IPS-18c (cell line): ENCODE results near the gene DCLK2.

Source experiments
- H3K4me3 ChIP-seq: 2 replicates; pipeline ENCODE4 v1.7.0; 2013; ENCODE audit warnings: low read depth, mild to moderate bottlenecking, low read length, moderate library complexity; ENCODE audit not compliant: insufficient read depth
- H3K9me3 ChIP-seq: one replicate; pipeline ENCODE4 v1.6.1; 2013; ENCODE audit warnings: mild to moderate bottlenecking, low read length, moderate library complexity; ENCODE audit not compliant: control insufficient read depth, insufficient read depth

DCLK2 gene

DNA sequence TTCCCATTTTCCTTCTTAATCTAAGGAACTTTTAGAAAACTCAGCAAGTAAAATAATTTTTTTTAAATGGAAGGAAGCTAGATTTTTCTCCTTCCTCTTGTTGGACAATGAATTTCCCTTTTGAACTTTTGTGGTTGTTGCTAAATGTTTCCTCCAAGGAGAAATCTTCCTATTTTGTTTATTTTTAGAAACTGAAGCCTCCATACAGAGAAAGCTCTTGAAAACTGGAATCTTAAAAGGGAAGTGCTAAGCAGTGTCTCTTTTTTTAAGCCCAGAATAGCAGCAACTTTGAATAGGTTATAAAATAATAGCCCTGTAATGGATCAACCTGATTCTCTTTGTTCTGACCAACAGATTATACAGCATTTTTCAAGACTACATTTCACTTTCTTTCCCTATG, 15.1 kb upstream of the DCLK2 start:
- H3K4me3 ChIP-seq, result no peak overlapping the region
- H3K9me3 ChIP-seq, result no peaks in the 10 kb centered on the region

DNA sequence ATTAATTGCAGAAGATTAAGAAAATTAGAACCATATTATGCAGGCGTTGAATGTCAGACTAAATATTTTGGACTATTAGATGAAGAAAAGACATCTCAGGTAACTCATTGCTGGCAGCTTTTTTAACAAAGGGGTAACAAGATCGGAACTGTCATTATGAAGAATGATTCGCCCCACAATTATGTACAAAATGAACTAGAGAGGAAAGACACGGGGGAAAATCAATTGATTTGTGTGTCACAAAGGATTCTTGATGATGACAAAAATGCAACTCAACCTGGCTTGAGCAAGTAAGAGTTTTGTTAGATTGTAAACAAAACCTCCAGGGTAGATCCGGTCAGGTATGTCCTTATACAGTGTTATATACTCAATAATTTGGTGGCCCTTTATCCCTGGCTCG, 12.5 kb upstream of the DCLK2 start:
- no peaks in the 10 kb centered on the region for H3K9me3 ChIP-seq
- no peak overlapping the region for H3K4me3 ChIP-seq

DNA sequence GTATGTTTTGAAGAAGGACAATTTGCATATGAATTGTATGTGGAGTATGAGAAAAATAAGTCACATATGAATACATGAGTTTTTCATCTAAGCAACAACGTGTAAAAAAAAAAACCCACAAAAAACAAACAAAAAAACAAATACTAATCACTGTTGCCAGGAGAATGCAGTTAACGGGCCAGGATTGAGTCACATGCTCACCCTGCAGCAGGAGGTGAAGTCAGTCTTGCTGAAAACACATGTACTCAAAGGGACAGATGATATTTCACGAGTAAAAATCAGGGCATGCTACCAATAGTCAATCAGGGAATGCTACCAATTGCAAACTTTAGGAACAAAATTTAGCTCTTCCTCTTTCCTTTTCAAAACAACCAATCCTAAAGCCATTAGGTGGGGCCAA, 10.4 kb upstream of the DCLK2 start:
- Histone ChIP-seq H3K9me3 (no peaks in the 10 kb centered on the region), H3K4me3 (no peak overlapping the region)

DNA sequence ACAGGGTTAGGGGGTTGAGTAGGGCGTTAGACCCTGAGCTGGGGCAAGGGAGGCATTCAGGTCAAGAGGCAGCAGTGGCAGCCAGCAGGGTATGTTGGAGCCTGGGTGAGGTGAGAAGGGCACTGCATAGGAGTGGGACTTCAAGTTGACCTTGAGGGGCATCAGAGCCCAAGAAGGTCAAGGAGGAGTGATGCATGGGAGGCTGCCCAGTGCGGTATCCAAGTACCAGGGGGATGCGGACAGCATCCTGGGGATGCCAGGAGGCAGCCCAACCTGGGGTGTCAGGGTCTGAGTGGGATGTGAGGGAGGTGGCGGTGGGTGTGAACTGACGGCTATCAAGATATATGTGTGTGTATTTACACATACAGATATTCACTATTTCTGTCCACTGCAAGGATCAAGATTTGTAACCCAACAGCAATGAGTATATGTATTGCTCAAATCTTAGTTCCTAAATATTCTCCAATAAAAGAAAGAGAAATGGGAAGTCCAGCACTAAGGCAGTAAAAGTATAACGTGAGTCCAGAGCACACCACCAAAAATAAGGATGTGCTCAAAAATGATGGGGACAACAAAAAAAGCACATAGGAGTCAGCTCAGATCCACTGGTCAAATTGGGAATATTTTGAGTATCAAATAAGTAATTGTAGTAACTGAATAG, 9.8 kb upstream of the DCLK2 start:
- H3K9me3 ChIP-seq, result no peaks in the 10 kb centered on the region
- no peak overlapping the region for H3K4me3 ChIP-seq

DNA sequence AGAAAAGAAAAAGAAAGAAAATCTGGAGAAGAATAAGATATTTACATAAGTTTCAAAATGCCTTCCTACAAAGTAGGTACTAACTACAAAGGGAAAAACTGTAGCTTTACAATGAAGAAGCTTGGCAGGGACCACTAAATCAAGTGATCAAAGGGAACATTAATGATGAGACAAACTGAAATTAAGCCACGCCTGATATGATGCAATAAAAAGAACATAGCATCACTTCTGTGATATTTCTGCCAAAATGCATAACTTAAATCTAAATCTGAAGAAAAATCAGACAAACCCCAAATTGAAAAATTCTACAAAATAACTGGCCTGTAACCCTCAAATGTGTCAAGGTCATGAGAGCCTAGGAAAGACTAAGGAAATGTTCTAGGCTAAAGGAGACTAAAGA, 8.9 kb upstream of the DCLK2 start:
- Histone ChIP-seq H3K9me3 (no peaks in the 10 kb centered on the region), H3K4me3 (no peak overlapping the region)

DNA sequence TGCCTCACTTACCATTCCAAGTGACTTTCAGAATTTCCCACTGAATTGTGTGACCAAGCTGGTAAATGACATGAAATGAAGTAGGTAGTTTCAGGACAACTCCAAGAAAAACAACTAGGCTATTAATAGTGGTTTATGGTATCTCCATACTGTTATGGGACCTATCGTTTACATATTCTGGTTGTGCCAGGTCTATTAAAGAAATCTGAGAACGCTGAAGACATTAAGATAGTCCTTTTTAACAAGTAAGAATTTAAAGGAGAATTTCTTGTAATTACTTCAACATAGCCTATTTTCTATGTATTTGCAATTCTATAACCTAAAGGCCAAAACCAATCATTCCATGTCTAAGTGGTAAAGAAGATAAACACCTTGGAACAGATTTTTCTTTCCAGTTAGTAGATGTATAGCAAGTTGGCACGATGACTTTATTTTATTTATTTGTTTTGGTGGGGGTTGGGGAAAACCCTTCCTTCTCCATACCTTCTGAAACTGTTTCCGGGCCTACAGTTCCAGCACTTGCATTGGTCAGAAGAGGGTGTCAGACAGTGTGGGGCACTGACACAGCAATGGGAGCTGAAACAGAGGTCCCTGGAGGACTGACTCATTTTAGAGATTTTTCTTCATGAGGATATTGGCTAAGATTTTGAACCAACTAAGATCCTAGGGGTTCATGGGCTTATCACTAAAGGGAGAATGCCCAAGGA, 7.6 kb upstream of the DCLK2 start:
- no peaks in the 10 kb centered on the region for H3K9me3 ChIP-seq
- no peak overlapping the region for H3K4me3 ChIP-seq

DNA sequence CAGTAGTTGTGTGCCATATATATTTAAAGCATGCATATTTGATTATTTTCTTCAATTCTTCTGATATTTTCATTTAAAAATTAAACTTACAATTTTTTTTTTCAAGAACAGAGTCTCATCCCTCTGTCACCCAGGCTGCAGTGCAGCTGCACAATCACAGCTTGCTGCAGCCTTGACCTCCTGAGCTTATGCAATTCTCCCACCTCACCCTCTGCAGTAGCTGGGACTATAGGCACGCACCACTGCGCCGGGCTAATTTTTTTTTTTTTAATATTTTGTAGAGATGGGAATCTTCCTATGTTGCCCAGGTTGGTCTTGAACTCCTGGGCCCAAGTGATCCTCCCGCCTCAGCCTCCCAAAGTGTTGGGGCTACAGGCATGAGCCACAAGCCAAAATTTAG, 5.8 kb upstream of the DCLK2 start:
- no peak overlapping the region for H3K4me3 ChIP-seq
- no peaks in the 10 kb centered on the region for H3K9me3 ChIP-seq

DNA sequence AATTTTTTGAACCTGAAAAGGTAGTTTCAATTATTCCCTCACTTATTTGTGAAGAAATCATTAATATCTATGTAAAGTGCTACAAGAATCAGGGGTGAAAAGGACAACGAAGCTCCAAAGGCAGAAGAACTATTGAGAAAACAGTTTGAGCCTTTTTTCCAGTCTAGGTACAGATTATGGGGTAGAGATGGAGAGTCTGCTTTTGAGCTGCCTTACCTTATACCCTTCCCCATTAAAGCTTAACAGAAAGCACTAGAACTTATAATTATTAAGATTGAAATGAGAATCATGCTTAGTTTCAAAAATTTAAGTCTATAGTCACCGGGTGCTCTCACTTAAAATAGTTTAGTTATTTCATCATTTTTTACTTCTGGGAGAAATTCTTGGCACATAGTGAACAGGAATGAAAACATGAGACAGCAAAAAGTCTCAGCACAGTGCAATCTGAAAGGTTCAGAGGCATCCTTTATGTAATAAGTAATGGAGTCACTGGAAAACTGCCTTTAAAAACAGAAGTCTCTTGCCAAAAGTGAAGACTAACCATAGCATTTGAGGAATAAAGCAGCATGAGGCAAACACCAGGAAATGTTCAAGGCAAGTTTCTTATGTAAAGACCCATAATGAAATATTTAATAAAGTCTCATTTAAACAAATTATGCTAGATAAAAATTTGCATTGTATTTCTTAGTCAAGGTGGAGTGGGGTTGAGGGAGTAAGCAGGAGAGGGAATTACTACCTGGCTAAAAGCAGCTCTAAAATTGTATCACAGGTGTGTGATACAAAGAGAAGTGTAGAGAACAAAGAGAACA, 5.1 kb upstream of the DCLK2 start:
- Histone ChIP-seq H3K4me3 (no peak overlapping the region), H3K9me3 (no peaks in the 10 kb centered on the region)

DNA sequence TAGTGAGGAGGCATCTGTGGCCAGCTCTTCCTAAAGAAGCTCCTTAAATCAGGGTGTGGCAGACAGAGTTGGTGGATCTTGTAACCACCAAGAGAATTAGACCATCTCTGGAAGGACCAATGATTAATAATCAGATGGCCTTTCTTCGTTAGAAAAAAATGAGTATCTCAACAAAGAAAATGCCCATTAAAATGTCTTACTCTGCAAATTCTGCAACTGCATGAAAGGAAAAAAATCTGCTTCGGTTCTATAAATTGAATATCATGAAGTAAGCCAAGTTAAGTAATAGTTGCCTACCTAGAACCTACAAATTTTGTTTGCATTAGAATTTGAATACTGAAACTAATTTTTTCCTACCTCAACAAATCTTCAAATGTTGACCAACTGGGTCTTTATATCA, 4.2 kb upstream of the DCLK2 start:
- H3K9me3 ChIP-seq, result no peaks in the 10 kb centered on the region
- H3K4me3 ChIP-seq, result no peak overlapping the region

DNA sequence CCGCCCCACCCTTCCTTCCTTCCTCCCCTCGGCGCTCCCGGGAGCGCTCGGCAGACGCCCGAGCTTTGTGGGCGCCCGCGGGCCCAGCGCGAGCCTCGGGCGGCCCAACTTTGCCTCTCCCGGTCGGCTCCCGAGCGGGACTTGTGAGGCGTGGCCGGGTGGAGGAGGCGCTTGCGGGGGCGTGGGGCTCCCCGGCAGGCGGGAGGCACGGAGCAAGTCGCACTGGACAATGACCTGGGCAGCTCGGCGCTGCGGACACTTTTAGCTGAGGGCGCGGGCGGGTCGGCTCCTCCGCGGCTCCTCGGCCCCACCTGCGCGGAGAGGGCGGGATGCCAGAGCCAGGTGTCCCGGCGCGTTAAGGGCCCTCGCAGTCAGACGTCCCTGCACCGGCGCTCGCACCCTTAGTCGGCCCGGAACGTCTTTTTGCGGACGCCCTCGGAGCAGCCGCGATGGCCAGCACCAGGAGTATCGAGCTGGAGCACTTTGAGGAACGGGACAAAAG, 385 bp downstream of the DCLK2 start:
- H3K9me3 ChIP-seq, result no peaks in the 10 kb centered on the region
- peak overlapping the region; percentile 70 for H3K4me3 ChIP-seq

DNA sequence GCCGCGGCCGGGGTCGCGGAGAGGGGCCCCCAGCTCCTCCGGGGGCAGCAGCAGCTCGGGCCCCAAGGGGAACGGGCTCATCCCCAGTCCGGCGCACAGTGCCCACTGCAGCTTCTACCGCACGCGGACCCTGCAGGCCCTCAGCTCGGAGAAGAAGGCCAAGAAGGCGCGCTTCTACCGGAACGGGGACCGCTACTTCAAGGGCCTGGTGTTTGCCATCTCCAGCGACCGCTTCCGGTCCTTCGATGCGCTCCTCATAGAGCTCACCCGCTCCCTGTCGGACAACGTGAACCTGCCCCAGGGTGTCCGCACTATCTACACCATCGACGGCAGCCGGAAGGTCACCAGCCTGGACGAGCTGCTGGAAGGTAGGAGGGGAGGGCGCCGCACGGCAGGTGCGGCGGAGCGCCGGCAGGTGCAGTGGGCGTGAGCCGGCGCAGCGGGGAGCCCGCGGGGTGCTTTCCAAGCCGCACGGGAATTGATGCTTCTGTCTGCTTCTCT, 886 bp downstream of the DCLK2 start:
- peak overlapping the region; percentile 70 for H3K4me3 ChIP-seq
- no peaks in the 10 kb centered on the region for H3K9me3 ChIP-seq

DNA sequence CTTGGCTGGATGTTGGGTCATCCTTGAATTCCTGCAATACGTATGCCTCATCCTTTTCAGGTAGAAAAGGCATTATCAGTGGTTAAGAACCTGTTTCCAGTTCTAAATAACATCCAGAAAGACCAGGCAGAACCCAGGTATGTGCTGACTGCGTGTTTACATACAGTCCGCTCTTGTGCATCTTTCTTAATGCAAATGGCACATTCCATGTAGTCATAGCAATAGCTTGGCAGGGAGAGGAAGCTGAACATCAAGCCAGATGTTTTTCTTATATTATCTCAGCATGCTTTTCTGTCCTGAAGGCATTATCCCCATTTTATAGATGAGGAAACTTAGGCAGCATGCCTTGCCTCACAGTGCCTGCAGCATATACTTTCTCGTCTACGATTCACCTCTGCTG, 2.1 kb downstream of the DCLK2 start:
- no peaks in the 10 kb centered on the region for H3K9me3 ChIP-seq
- no peak overlapping the region for H3K4me3 ChIP-seq

DNA sequence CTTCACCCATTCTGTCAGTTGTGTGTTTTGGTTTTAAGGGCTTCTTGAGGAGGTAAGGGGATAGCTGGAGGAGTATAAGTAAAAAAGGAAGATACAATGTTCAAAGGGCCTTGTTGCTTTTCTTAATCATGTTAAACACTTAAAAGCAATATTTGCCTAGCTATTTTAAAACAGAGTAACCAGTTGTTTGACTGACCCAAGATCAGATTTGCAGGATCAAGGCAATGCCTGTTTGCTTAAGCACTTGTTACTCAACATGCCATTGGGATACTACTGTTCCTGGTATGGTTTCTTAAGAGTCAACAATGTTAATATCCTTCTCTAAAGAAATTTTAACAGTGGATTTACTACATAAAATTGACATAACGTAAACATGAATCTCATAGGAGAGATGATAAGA, 2.6 kb downstream of the DCLK2 start:
- no peak overlapping the region for H3K4me3 ChIP-seq

DNA sequence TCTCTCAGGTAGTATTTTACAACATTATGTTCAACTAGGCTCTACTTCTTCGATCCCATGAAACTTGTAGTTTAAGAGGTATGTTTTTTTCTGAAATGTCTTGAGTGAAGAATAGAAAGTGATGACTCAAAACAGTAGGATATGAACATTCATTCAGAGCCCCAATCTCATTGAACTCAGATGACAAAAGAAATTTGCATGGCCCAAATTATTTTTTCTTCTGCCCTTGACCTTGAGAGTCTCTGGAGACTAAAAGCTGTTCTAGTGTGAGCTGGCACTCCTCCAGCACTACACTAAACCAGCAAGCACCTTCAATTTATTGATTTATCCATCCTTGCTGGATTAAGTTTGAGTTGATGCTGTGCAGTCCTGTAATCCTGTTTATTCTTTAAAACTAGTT, 4.0 kb downstream of the DCLK2 start:
- Histone ChIP-seq H3K4me3 (no peak overlapping the region), H3K9me3 (no peaks in the 10 kb centered on the region)

More for the DNA sequence above, 2.6 kb downstream of the DCLK2 start:
- H3K9me3 ChIP-seq, result no peaks in the 10 kb centered on the region

DNA sequence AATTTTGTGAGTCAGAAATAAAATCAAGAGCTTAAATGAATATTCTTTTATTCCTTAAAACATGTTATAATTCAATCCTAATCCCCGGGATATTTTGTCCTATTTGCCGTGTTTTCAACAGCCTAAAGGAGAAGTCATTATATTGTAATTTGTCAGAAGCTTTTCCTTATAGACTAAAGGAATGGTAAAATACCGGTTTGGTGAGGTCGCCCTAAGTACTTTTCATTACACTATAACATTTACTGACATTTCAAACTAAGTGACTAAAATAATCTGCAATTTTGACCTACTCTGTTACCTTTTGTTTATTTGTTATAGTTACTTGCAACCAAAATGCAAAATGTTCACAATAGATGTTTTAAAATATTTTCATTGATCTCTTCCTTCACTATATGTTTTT, 8.8 kb downstream of the DCLK2 start:
- H3K9me3 ChIP-seq, result no peaks in the 10 kb centered on the region
- no peak overlapping the region for H3K4me3 ChIP-seq

DNA sequence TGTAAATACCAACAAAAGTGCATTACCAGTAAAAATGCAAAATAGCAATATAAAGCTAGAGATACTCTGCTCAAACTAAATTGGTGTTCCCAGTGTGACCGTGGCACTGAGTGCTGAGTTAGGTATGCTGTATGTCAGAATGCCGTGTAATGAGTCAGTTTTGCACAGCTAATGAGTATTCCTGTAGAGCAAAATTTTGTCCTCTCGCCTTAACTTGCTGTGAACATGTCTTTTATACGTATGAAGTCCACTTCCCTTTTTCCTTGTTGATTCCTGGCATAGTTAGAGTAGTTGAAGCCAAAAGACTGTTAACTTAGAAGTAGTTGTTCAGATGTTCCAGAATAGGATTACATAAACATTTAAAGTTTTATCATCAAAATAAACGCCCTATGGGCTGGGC, 11.5 kb downstream of the DCLK2 start:
- H3K4me3 ChIP-seq, result no peak overlapping the region
- no peaks in the 10 kb centered on the region for H3K9me3 ChIP-seq

DNA sequence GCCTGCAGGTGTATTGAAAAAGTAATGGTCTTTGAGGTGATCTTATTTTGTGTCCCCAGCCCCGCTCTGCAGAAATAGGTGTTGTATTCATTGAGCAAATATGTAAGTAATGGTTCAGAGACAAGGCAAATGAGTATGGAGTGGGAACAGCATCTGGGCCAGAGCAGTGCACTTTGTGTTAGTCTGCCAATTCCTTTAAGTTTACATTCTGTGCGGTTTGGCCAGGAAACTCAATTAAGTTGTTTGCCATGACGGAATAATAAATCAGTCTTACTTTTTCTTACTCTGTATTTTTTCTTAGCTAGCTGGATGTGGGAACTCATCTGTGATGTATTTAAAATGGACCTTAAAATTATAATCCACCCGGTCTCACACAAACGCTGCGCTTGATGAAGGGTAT, 12.6 kb downstream of the DCLK2 start:
- no peaks in the 10 kb centered on the region for H3K9me3 ChIP-seq
- no peak overlapping the region for H3K4me3 ChIP-seq

DNA sequence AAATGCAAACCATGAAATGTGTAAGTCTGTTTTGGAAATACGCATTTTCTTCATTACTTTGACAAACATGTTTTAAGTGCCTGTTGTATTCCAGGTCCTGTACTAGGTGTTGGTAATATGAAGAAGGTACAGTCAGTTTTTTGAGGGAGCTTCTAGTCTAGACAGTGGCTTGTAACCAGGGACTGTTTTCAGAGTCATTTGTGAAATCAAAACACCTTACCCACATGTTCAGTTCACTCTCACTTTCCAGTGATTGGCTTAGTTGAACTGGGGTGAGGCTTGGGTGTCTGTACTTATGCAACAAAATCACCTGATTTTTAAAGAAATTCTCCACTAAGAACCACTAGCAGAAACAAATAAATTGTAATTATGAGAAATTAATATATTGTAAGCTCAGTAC, 16.4 kb downstream of the DCLK2 start:
- Histone ChIP-seq H3K9me3 (no peaks in the 10 kb centered on the region), H3K4me3 (no peak overlapping the region)
